ENCODE results near the gene OGFOD2. TPM values are rescaled to one million over a fixed set of nuclear protein-coding genes. Genes with fewer than 3 reads are reported as not detected.

Gene OGFOD2
- total RNA-seq, 1 experiment from 2014 or later, result 21.6 TPM

DNA sequence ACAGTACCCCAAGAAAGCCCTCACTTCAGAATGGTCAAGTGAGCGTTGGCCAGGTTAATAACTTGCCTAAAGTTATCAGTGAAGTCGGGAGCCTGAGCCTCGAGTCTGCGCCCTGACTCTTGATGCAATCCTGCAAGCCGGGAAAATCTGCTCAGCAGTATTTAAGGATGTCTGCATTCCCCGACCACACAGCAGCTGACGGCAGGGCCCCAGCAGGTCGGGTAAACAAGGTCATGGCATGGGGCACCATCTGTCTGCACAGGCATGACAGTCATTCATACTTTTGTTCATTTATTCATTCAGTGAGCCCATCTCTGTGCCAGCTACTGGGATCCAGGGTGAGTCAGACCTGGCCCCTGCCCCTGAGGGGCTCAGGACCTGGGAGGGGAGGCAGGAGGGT, 19.9 kb upstream of the OGFOD2 start:
- H3K4me3 Mint-ChIP-seq (ENCODE audit: unreplicated experiment), result no peak overlapping the region
- no peaks in the 10 kb centered on the region for H3K36me3 Mint-ChIP-seq (ENCODE audit: insufficient read depth, unreplicated experiment)
- H3K27ac Mint-ChIP-seq (ENCODE audit: unreplicated experiment), result no peak overlapping the region
- H3K9me3 ChIP-seq, result no peaks in the 10 kb centered on the region
- ChIA-PET POLR2A (no interaction called here), CTCF (interaction anchor here (0.6 kb wide), 1 partner anchor 94 kb away, joined by 3 read pairs; no protein-coding TSS in a partner anchor)
- H3K36me3 ChIP-seq (ENCODE audit: control insufficient read depth, insufficient read depth, low read length), result no peaks in the 10 kb centered on the region
- no peaks in the 10 kb centered on the region for H3K27me3 ChIP-seq (replicated peaks; ENCODE audit: control insufficient read depth, insufficient read depth, low read length)
- no peak overlapping the region for H3K4me3 ChIP-seq (ENCODE audit: low read depth, low read length)
- peaks cover 10% of the 10 kb centered on the region; the same call in 1 of the 2 replicates for H3K4me1 ChIP-seq
- intact Hi-C loops (cut with micrococcal nuclease; ENCODE audit: unreplicated experiment), result no loop called here
- no peaks in the 10 kb centered on the region for H3K9me3 Mint-ChIP-seq (ENCODE audit: unreplicated experiment)
- H3K27me3 Mint-ChIP-seq (ENCODE audit: insufficient read depth, unreplicated experiment), result no peaks in the 10 kb centered on the region
- TF ChIP-seq, protein P1, sequence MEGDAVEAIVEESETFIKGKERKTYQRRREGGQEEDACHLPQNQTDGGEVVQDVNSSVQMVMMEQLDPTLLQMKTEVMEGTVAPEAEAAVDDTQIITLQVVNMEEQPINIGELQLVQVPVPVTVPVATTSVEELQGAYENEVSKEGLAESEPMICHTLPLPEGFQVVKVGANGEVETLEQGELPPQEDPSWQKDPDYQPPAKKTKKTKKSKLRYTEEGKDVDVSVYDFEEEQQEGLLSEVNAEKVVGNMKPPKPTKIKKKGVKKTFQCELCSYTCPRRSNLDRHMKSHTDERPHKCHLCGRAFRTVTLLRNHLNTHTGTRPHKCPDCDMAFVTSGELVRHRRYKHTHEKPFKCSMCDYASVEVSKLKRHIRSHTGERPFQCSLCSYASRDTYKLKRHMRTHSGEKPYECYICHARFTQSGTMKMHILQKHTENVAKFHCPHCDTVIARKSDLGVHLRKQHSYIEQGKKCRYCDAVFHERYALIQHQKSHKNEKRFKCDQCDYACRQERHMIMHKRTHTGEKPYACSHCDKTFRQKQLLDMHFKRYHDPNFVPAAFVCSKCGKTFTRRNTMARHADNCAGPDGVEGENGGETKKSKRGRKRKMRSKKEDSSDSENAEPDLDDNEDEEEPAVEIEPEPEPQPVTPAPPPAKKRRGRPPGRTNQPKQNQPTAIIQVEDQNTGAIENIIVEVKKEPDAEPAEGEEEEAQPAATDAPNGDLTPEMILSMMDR (IDR thresholded peaks at IDR 0.05; ENCODE audit: insufficient read depth in 1 of 2, low read depth in 1 of 2, low read length in 1 of 2, severe bottlenecking in 1 of 2, unreplicated experiment in 1 of 2), result no peak
- no TSS peak for BruUV-seq (replicated peaks)
- H3K4me1 Mint-ChIP-seq (ENCODE audit: low read depth, unreplicated experiment), result no peaks in the 10 kb centered on the region
- DNase-seq, result no peak

DNA sequence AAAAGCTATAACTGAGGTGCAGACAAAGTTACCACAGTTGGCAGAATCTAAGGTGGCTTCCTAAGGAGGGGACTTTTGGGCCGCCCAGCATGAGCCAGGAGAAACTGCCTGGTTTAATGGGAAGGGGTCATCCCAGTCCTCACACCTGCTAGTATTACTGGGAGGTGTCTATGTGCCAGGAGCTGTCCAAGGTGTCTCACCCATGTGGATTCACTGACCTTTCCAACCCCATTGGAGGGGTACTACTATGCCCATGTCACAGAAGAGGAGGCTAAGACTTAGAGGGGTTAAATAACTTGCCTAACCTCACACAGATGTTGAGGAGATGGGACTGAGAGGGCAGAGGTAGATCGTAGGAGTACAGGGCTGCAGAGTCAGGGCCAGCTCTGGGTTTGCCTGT, 19.0 kb upstream of the OGFOD2 start:
- BruUV-seq (replicated peaks), result no TSS peak
- Mint-ChIP-seq H3K9me3 (ENCODE audit: unreplicated experiment) (no peaks in the 10 kb centered on the region), H3K4me1 (ENCODE audit: low read depth, unreplicated experiment) (no peaks in the 10 kb centered on the region), H3K36me3 (ENCODE audit: insufficient read depth, unreplicated experiment) (no peaks in the 10 kb centered on the region), H3K27me3 (ENCODE audit: insufficient read depth, unreplicated experiment) (no peaks in the 10 kb centered on the region), H3K4me3 (ENCODE audit: unreplicated experiment) (no peak overlapping the region), H3K27ac (ENCODE audit: unreplicated experiment) (no peak overlapping the region)
- POLR2A ChIA-PET, result no interaction called here
- H3K4me3 ChIP-seq (ENCODE audit: low read depth, low read length), result no peak overlapping the region
- no peak for DNase-seq
- CTCF ChIA-PET, result no interaction called here
- peaks cover 10% of the 10 kb centered on the region; the same call in 1 of the 2 replicates for H3K4me1 ChIP-seq
- no peaks in the 10 kb centered on the region for H3K27me3 ChIP-seq (replicated peaks; ENCODE audit: control insufficient read depth, insufficient read depth, low read length)
- TF ChIP-seq, protein P1 (IDR thresholded peaks at IDR 0.05; ENCODE audit: insufficient read depth in 1 of 2, low read depth in 1 of 2, low read length in 1 of 2, severe bottlenecking in 1 of 2, unreplicated experiment in 1 of 2), result no peak
- intact Hi-C loops (cut with micrococcal nuclease; ENCODE audit: unreplicated experiment), result no loop called here
- no peaks in the 10 kb centered on the region for H3K9me3 ChIP-seq
- no peaks in the 10 kb centered on the region for H3K36me3 ChIP-seq (ENCODE audit: control insufficient read depth, insufficient read depth, low read length)

DNA sequence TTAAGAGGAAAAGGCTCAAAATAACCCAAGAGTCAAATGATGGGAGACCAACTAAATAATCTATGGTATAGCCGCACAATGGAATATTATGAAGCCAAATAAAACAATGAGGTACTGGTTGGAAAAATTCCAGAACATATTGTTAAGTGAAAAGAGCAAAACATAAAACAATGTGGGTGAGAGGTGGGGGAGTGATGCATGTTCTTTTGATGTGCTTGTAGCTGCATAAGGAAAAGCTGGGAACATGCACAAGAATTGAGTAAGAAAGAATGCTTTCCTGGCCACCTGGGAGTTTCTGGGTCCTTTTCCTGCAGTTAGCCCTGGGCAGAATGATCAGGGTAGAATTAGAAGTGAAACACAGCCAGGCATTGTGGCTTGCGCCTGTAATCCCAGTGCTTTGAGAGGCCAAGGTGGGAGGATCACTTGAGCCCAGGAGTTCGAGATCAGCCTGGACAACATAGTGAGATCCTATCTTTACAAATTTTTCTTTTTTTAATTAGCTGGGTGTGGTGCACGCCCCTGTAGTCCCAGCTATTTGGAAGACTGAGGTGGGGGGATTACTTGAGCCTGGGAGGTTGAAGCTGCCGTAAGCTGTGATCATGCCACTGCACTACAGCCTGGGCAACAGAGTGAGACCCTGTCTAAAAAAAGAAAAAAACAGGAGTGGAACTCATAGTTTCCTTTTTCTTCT, 16.7 kb upstream of the OGFOD2 start:
- H3K27me3 Mint-ChIP-seq (ENCODE audit: insufficient read depth, unreplicated experiment), result no peaks in the 10 kb centered on the region
- H3K4me1 ChIP-seq, result no peaks in the 10 kb centered on the region
- no TSS peak for BruUV-seq (replicated peaks)
- H3K27ac Mint-ChIP-seq (ENCODE audit: unreplicated experiment), result no peak overlapping the region
- no peak for DNase-seq
- no peaks in the 10 kb centered on the region for H3K36me3 Mint-ChIP-seq (ENCODE audit: insufficient read depth, unreplicated experiment)
- no peaks in the 10 kb centered on the region for H3K36me3 ChIP-seq (ENCODE audit: control insufficient read depth, insufficient read depth, low read length)
- ChIA-PET CTCF (no interaction called here), POLR2A (no interaction called here)
- no peaks in the 10 kb centered on the region for H3K9me3 Mint-ChIP-seq (ENCODE audit: unreplicated experiment)
- H3K4me3 Mint-ChIP-seq (ENCODE audit: unreplicated experiment), result no peak overlapping the region
- H3K4me1 Mint-ChIP-seq (ENCODE audit: low read depth, unreplicated experiment), result no peaks in the 10 kb centered on the region
- H3K27me3 ChIP-seq (replicated peaks; ENCODE audit: control insufficient read depth, insufficient read depth, low read length), result no peaks in the 10 kb centered on the region
- H3K9me3 ChIP-seq, result no peaks in the 10 kb centered on the region
- TF ChIP-seq, protein P1 (IDR thresholded peaks at IDR 0.05; ENCODE audit: insufficient read depth in 1 of 2, low read depth in 1 of 2, low read length in 1 of 2, severe bottlenecking in 1 of 2, unreplicated experiment in 1 of 2), result no peak
- intact Hi-C loops (cut with micrococcal nuclease; ENCODE audit: unreplicated experiment), result no loop called here
- no peak overlapping the region for H3K4me3 ChIP-seq (ENCODE audit: low read depth, low read length)

All from Caco-2 (cell line).